Hepatocyte (in vitro differentiated cells): ENCODE results near the gene ENO2.

Experiments
- EZH2 ChIP-seq: fragments of 200-600 bp; sonication (generic); IDR thresholded peaks from 2 replicates; pipeline ENCODE4 v1.6.1; 2016; ENCODE audit warnings: antibody characterized with exemption, mild to moderate bottlenecking, borderline replicate concordance
- EZH2phosphoT487 ChIP-seq: fragments of 200-600 bp; sonication (generic); IDR thresholded peaks from one replicate; pipeline ENCODE4 v1.6.1; 2018; ENCODE audit warnings: antibody characterized with exemption, mild to moderate bottlenecking, low read depth, moderate library complexity; ENCODE audit not compliant: unreplicated experiment, severe bottlenecking
- TF ChIP-seq, protein P1 (sequence below): fragments of 200-600 bp; sonication (generic); IDR thresholded peaks from 2 replicates; pipeline ENCODE4 v1.5.1; 2016; ENCODE audit warnings: antibody characterized with exemption, mild to moderate bottlenecking; ENCODE audit not compliant: poor library complexity

DNA sequence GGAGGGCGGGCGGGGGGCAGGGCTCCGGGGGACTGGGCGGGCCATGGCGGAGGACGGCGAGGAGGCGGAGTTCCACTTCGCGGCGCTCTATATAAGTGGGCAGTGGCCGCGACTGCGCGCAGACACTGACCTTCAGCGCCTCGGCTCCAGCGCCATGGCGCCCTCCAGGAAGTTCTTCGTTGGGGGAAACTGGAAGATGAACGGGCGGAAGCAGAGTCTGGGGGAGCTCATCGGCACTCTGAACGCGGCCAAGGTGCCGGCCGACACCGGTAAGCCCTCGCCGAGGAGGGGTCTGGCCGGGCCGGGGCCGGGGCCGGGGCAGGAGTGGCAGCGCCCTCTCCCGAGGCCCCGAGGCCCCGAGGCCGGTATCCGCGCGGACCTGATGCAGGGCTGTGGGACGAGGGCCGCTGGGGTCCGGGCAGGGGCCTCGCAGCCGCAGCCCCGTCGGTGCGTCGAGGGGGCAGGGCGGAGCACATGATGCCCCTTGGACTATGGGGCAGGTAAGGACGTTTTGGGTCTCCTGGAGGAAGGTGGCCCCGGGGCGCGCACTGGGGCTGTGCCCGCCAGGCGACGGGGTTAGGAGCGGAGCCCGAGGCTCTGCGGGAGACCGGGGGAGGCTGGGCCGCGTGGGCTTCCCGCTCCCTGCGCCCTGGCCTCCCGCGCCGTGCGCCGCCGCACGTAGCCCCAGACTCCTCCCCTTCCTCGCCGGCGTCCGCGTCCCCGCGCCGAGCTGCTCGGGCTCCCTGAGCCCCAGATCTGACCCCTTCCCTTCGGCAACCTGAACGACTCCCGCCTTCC lies 46.8 kb upstream of the ENO2 start, which contains the start of gene TPI1:
- TF ChIP-seq, protein P1, sequence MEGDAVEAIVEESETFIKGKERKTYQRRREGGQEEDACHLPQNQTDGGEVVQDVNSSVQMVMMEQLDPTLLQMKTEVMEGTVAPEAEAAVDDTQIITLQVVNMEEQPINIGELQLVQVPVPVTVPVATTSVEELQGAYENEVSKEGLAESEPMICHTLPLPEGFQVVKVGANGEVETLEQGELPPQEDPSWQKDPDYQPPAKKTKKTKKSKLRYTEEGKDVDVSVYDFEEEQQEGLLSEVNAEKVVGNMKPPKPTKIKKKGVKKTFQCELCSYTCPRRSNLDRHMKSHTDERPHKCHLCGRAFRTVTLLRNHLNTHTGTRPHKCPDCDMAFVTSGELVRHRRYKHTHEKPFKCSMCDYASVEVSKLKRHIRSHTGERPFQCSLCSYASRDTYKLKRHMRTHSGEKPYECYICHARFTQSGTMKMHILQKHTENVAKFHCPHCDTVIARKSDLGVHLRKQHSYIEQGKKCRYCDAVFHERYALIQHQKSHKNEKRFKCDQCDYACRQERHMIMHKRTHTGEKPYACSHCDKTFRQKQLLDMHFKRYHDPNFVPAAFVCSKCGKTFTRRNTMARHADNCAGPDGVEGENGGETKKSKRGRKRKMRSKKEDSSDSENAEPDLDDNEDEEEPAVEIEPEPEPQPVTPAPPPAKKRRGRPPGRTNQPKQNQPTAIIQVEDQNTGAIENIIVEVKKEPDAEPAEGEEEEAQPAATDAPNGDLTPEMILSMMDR: no peak
- TF ChIP-seq EZH2: no peak
- no peak for TF ChIP-seq EZH2phosphoT487
